Thyroid gland (tissue), 4 donors: ENCODE data around the gene HRK. TPM values are rescaled to one million over a fixed set of nuclear protein-coding genes. Genes with fewer than 3 reads are reported as not detected.
"Not testable (repeated sequence)": the region's sequence is repeated elsewhere in the genome, so short reads cannot be mapped to it uniquely, and the experiment has no call there.

ENCODE experiments used
- DNase-seq, 2 donors: peaks; one replicate each; pipeline ENCODE4 v3.0.0-alpha.2; 2019
- H3K27ac ChIP-seq, 3 donors: fragments of 200-600 bp; sonication (generic); 1 replicate in 2 of 3; 2 replicates in 1 of 3; pipeline ENCODE4 v1.5.1; 2016 to 2019; ENCODE audit warnings: mild to moderate bottlenecking in 1 of 3, moderate library complexity in 1 of 3
- H3K27me3 ChIP-seq: fragments of 200-600 bp; sonication (generic); one replicate; pipeline ENCODE4 v1.5.1; 2019
- H3K36me3 ChIP-seq, 2 donors: fragments of 200-600 bp; sonication (generic); one replicate each; pipeline ENCODE4 v1.5.1; 2016 to 2019
- H3K4me1 ChIP-seq, 2 donors: fragments of 200-600 bp; sonication (generic); one replicate each; pipeline ENCODE4 v1.5.1; 2017 to 2019
- H3K4me3 ChIP-seq, 3 donors: fragments of 200-600 bp; sonication (generic); replicated peaks in 1 of 3; 1 replicate in 2 of 3; 2 replicates in 1 of 3; pipeline ENCODE4 v1.5.1; 2016; ENCODE audit warnings: mild to moderate bottlenecking in 1 of 3
- H3K9me3 ChIP-seq: fragments of 200-600 bp; sonication (generic); one replicate; pipeline ENCODE4 v1.5.1; 2017
- CTCF ChIP-seq, 6 experiments: fragments of 200-600 bp in 3 of 6; fragments of 450-650 bp in 3 of 6; sonication (generic) in 3 of 6; IDR thresholded peaks; one replicate each; pipeline ENCODE4 v1.5.1; 2016 to 2019; ENCODE audit warnings: antibody characterized with exemption in 6 of 6, mild to moderate bottlenecking in 2 of 6, inconsistent platforms in 1 of 6, moderate library complexity in 1 of 6
- POLR2A ChIP-seq, 2 donors: fragments of 450-650 bp; IDR thresholded peaks; one replicate each; pipeline ENCODE4 v1.6.1; 2017; ENCODE audit warnings: antibody characterized with exemption in 2 of 2, mild to moderate bottlenecking in 2 of 2, moderate library complexity in 1 of 2
- WGBS, 2 donors: methylation state at CpG; one replicate each; pipeline ENCODE4 v1.1.5; 2017; 5-methylcytosine and 5-hydroxymethylcytosine counted together
- intact Hi-C: fragments of 100-400 bp; cut with DNase I; formaldehyde crosslinking; loops from one replicate; pipeline ENCODE4 v1.15.1; 2023
- total RNA-seq, 4 donors: library from RNA; depleted of rRNA; stranded (reverse); fragments of >200 nt; gene quantifications; one replicate each; pipeline ENCODE4 v1.2.3, GENCODE V29; 2016

The HRK gene
- total RNA-seq, 4 donors from 2014 or later = 0.39 to 0.83 (median 0.48) TPM

- DNase-seq = peak; percentile 57 to 63
- Histone ChIP-seq H3K4me3 (peak overlapping the region; percentile 22 to 56 (median 55)), H3K4me1 (peaks cover 5 to 8% of the 10 kb centered on the region in 2 donors), H3K27ac (peak overlapping the region; percentile 77 to 89 (median 80)), H3K9me3 (no peaks in the 10 kb centered on the region), H3K27me3 (no peaks in the 10 kb centered on the region), H3K36me3 (no peaks in the 10 kb centered on the region)
- TF ChIP-seq POLR2A (IDR thresholded peaks at IDR 0.05) (no peak), CTCF (IDR thresholded peaks at IDR 0.05) (no peak)
- intact Hi-C loops = no loop called here
- 23 to 32% methylated on average over 11 of the region's 11 CpGs for WGBS, 2 donors
Measured at GRCh38 chr12:116818341-116818856, 62.8 kb downstream of the HRK start.

GRCh38 chr12:116814766-116815165, 66.5 kb downstream of the HRK start:
- H3K4me3 ChIP-seq, H3K27ac ChIP-seq, H3K36me3 ChIP-seq, H3K27me3 ChIP-seq, DNase-seq, H3K4me1 ChIP-seq, H3K9me3 ChIP-seq, intact Hi-C loops: not testable (repeated sequence)
- whole genome bisulfite sequencing, 2 donors = 81 to 82% methylated on average over 10 of the region's 10 CpGs

- H3K36me3 ChIP-seq = no peaks in the 10 kb centered on the region
- H3K9me3 ChIP-seq = no peaks in the 10 kb centered on the region
- H3K4me1 ChIP-seq = peaks cover 1 to 6% of the 10 kb centered on the region in 2 donors
- intact Hi-C loops = no loop called here
- WGBS, 2 donors = 81 to 92% methylated on average over 7 of the region's 7 CpGs
- no peak for TF ChIP-seq POLR2A (IDR thresholded peaks at IDR 0.05)
- TF ChIP-seq CTCF (IDR thresholded peaks at IDR 0.05) = no peak
- H3K27ac ChIP-seq = no peak overlapping the region
- H3K4me3 ChIP-seq = no peak overlapping the region
- no peaks in the 10 kb centered on the region for H3K27me3 ChIP-seq
- no peak for DNase-seq
Measured at GRCh38 chr12:116813271-116814041, 67.8 kb downstream of the HRK start.

GRCh38 chr12:116812238-116812637, 69.0 kb downstream of the HRK start:
- DNase-seq = no peak
- no peak overlapping the region for H3K4me3 ChIP-seq
- H3K36me3 ChIP-seq = no peaks in the 10 kb centered on the region
- H3K4me1 ChIP-seq = no peaks in the 10 kb centered on the region
- H3K9me3 ChIP-seq = no peaks in the 10 kb centered on the region
- no peaks in the 10 kb centered on the region for H3K27me3 ChIP-seq
- no peak overlapping the region for H3K27ac ChIP-seq
- TF ChIP-seq CTCF (IDR thresholded peaks at IDR 0.05) (no peak), POLR2A (IDR thresholded peaks at IDR 0.05) (no peak)
- WGBS, 2 donors = 96% methylated on average over 10 of the region's 10 CpGs
- intact Hi-C loops = no loop called here

GRCh38 chr12:116808113-116809105, 72.8 kb downstream of the HRK start:
- Histone ChIP-seq H3K4me3 (no peak overlapping the region), H3K27ac (no peak overlapping the region), H3K36me3 (no peaks in the 10 kb centered on the region), H3K27me3 (no peaks in the 10 kb centered on the region), H3K4me1 (peaks cover 0 to 6% of the 10 kb centered on the region in 2 donors), H3K9me3 (no peaks in the 10 kb centered on the region)
- 75 to 78% methylated on average over 13 to 18 of the region's 18 CpGs for WGBS, 2 donors
- DNase-seq = no peak
- TF ChIP-seq CTCF (IDR thresholded peaks at IDR 0.05) (no peak), POLR2A (IDR thresholded peaks at IDR 0.05) (no peak)
- intact Hi-C loops = no loop called here
